ENCODE measurements around the gene POPDC2.

Gene POPDC2

DNA sequence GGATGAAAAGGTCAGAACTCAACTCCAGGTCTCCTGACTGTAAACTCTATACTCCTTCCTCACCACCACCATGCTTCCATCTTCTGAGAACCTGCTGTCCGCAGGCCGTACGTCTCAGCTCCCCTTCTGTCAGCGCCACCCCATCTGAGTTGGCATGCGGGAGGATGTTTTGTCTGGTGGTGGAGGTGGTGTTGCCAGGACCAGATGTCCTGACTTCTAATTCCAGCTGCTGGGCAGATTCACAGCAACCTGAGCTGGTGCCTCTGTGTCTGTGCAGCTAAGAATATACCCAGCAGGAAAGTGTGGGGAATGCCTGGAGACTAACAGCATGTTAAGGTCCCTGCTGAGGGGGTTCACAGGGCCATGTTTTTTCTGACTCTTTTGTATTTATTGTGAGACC lies 39.5 kb downstream of the POPDC2 start:
- CTCF ChIA-PET, result interaction anchor here (0.6 kb wide), 1 partner anchor 14 kb away, joined by 3 read pairs; no protein-coding TSS in a partner anchor
- Histone ChIP-seq H3K4me1 (ENCODE audit: control insufficient read depth, insufficient read depth, low read length) (no peaks in the 10 kb centered on the region), H3K9me3 (ENCODE audit: control insufficient read depth, insufficient read depth, low read depth, low read length) (no peaks in the 10 kb centered on the region), H3K36me3 (ENCODE audit: control insufficient read depth in 2 of 2, insufficient read depth in 1 of 2, low read length in 2 of 2) (no peaks in the 10 kb centered on the region), H3K4me3 (ENCODE audit: low read depth, low read length) (no peak overlapping the region), H3K27ac (ENCODE audit: extremely low read depth, low read depth, low read length) (no peak overlapping the region)
- POLR2A ChIA-PET, result no interaction called here
- TF ChIP-seq HOXA7 (CRISPR knock-in tag; IDR thresholded peaks at IDR 0.05; ENCODE audit: borderline replicate concordance), result no peak
- no peak for TF ChIP-seq ZXDB (tag by site-specific recombination; IDR thresholded peaks at IDR 0.05)
- TF ChIP-seq ZNF292 (tag by site-specific recombination; IDR thresholded peaks at IDR 0.05; ENCODE audit: borderline replicate concordance, low read depth), result no peak
- no peak for TF ChIP-seq ZNF140 (tag by site-specific recombination; IDR thresholded peaks at IDR 0.05)
- TF ChIP-seq ZNF302 (tag by site-specific recombination; IDR thresholded peaks at IDR 0.05; ENCODE audit: low read depth), result no peak
- TF ChIP-seq SALL2 (tag by site-specific recombination; IDR thresholded peaks at IDR 0.05; ENCODE audit: borderline replicate concordance), result no peak
- TF ChIP-seq, protein P1, sequence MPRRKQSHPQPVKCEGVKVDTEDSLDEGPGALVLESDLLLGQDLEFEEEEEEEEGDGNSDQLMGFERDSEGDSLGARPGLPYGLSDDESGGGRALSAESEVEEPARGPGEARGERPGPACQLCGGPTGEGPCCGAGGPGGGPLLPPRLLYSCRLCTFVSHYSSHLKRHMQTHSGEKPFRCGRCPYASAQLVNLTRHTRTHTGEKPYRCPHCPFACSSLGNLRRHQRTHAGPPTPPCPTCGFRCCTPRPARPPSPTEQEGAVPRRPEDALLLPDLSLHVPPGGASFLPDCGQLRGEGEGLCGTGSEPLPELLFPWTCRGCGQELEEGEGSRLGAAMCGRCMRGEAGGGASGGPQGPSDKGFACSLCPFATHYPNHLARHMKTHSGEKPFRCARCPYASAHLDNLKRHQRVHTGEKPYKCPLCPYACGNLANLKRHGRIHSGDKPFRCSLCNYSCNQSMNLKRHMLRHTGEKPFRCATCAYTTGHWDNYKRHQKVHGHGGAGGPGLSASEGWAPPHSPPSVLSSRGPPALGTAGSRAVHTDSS (tag by site-specific recombination; IDR thresholded peaks at IDR 0.05), result no peak
- TF ChIP-seq ZNF654 (tag by site-specific recombination; IDR thresholded peaks at IDR 0.05; ENCODE audit: low read depth), result no peak
- no peak for TF ChIP-seq ZNF19 (tag by site-specific recombination; IDR thresholded peaks at IDR 0.05; ENCODE audit: low read depth)
- no peak for TF ChIP-seq TCF7L2 (IDR thresholded peaks at IDR 0.05; ENCODE audit: borderline replicate concordance, low read depth, low read length)
- no peak for TF ChIP-seq GLI4 (tag by site-specific recombination; IDR thresholded peaks at IDR 0.05)
- no peak for TF ChIP-seq ZNF629 (tag by site-specific recombination; IDR thresholded peaks at IDR 0.05)
- no peak for TF ChIP-seq TSHZ1 (tag by site-specific recombination; IDR thresholded peaks at IDR 0.05; ENCODE audit: borderline replicate concordance)
- TF ChIP-seq GLIS2 (tag by site-specific recombination; IDR thresholded peaks at IDR 0.05), result no peak
- TF ChIP-seq, protein P2, sequence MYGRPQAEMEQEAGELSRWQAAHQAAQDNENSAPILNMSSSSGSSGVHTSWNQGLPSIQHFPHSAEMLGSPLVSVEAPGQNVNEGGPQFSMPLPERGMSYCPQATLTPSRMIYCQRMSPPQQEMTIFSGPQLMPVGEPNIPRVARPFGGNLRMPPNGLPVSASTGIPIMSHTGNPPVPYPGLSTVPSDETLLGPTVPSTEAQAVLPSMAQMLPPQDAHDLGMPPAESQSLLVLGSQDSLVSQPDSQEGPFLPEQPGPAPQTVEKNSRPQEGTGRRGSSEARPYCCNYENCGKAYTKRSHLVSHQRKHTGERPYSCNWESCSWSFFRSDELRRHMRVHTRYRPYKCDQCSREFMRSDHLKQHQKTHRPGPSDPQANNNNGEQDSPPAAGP (tag by site-specific recombination; IDR thresholded peaks at IDR 0.05), result no peak
- no peak for TF ChIP-seq KLF9 (tag by site-specific recombination; IDR thresholded peaks at IDR 0.05; ENCODE audit: low read depth)
- no peak for TF ChIP-seq KLF8 (tag by site-specific recombination; IDR thresholded peaks at IDR 0.05)
- no peak for TF ChIP-seq ZNF510 (tag by site-specific recombination; IDR thresholded peaks at IDR 0.05; ENCODE audit: insufficient replicate concordance)

- H3K27ac ChIP-seq (ENCODE audit: extremely low read depth, low read depth, low read length), result no peak overlapping the region
- ChIA-PET CTCF (no interaction called here), POLR2A (no interaction called here)
- no peak overlapping the region for H3K4me3 ChIP-seq (ENCODE audit: low read depth, low read length)
- no peaks in the 10 kb centered on the region for H3K36me3 ChIP-seq (ENCODE audit: control insufficient read depth in 2 of 2, insufficient read depth in 1 of 2, low read length in 2 of 2)
- no peaks in the 10 kb centered on the region for H3K9me3 ChIP-seq (ENCODE audit: control insufficient read depth, insufficient read depth, low read depth, low read length)
- H3K4me1 ChIP-seq (ENCODE audit: control insufficient read depth, insufficient read depth, low read length), result no peaks in the 10 kb centered on the region
- no peak for TF ChIP-seq ZNF837 (tag by site-specific recombination; IDR thresholded peaks at IDR 0.05)
- TF ChIP-seq ZNF184 (tag by site-specific recombination; IDR thresholded peaks at IDR 0.05), result no peak
- no peak for TF ChIP-seq ZNF221 (tag by site-specific recombination; IDR thresholded peaks at IDR 0.05; ENCODE audit: borderline replicate concordance)
- no peak for TF ChIP-seq ZNF664 (tag by site-specific recombination; IDR thresholded peaks at IDR 0.05)
- no peak for TF ChIP-seq ZNF350 (tag by site-specific recombination; IDR thresholded peaks at IDR 0.05)
- TF ChIP-seq ZNF423 (tag by site-specific recombination; IDR thresholded peaks at IDR 0.05), result no peak
- no peak for TF ChIP-seq ZNF362 (tag by site-specific recombination; IDR thresholded peaks at IDR 0.05)
- no peak for TF ChIP-seq ZBTB10 (tag by site-specific recombination; IDR thresholded peaks at IDR 0.05)
- no peak for TF ChIP-seq ZBTB17 (tag by site-specific recombination; IDR thresholded peaks at IDR 0.05)
Measured at GRCh38 chr3:119619094-119619493, 41.3 kb downstream of the POPDC2 start.
